GM10248 (cell line): ENCODE results near the gene CCNJ.
"Not testable (repeated sequence)": the region's sequence is repeated elsewhere in the genome, so short reads cannot be mapped to it uniquely, and the experiment has no call there.

Experiments used
- CTCF ChIA-PET: fragments of 300-600 bp; sonication (Branson Sonifier 250); formaldehyde crosslinking; extraction: SDS; loops from one replicate; lab custom pipeline; 2021; ENCODE audit warnings: antibody characterized with exemption; lab: Yijun Ruan, JAX
- POLR2A ChIA-PET: fragments of 350-650 bp; sonication (Branson Sonifier 250); formaldehyde crosslinking; extraction: SDS; loops from one replicate; lab custom pipeline; 2020; ENCODE audit warnings: antibody characterized with exemption; lab: Yijun Ruan, JAX
- DNase-seq: peaks from one replicate; pipeline ENCODE4 v3.0.0; 2012; ENCODE audit errors: extremely low spot score
- CTCF ChIP-seq: IDR thresholded peaks from 2 replicates; pipeline ENCODE4 v1.5.1; 2012; ENCODE audit warnings: mild to moderate bottlenecking, low read depth; ENCODE audit errors: extremely low read depth, missing control alignments, control extremely low read depth

The CCNJ gene

GRCh38 chr10:96043033-96043892 is at the start of gene CCNJ:
CCNJ (plus strand) TSS chr10:96043583; CDS start chr10:96044394, 811 bp downstream.
- peak; percentile 11 for TF ChIP-seq CTCF
- CTCF ChIA-PET, result interaction anchor here (2.3 kb wide), 1 partner anchor 26 kb away, joined by 8 read pairs; no protein-coding TSS in a partner anchor
- DNase-seq, result peak; percentile 97
- POLR2A ChIA-PET, result no interaction called here

- DNase-seq, POLR2A ChIA-PET: not testable (repeated sequence)
- CTCF ChIA-PET, result interaction anchor here (0.6 to 1.3 kb wide), 3 partner anchors 12 to 315 kb away, joined by 3 to 6 read pairs (median 3); no protein-coding TSS in a partner anchor
These were observed 49.0 kb upstream of the CCNJ start for GRCh38 chr10:95994376-95994775.

- ChIA-PET CTCF (interaction anchor here (2.6 kb wide), 1 partner anchor 19 kb away, joined by 12 read pairs; no protein-coding TSS in a partner anchor), POLR2A (no interaction called here)
- TF ChIP-seq CTCF, result no peak
- no peak for DNase-seq
These were observed 45.1 kb upstream of the CCNJ start for GRCh38 chr10:95998255-95998784.

DNA sequence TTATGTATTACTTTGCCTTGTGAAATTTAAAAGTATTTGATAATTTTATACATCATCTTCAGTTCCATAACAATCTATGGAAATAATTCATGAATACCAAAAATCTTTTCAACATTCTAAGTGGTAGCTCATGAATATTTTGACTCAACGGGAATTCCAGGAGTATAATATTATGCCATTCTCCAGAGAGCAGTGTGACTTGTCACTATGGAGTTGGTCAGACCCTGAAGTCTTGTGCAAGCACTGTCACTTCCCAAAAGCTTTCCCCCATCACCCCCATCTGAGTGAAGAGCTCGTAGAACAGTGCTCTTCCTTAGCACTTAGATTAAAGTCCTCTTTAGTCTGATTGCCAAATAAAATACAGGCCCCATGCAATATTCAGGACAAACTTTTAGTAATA is 29.4 kb upstream of the CCNJ start:
- DNase-seq, result no peak
- POLR2A ChIA-PET, result no interaction called here
- no peak for TF ChIP-seq CTCF
- CTCF ChIA-PET, result interaction anchor here (0.9 to 13.0 kb wide), 5 partner anchors 10 to 325 kb away, joined by 3 to 150 read pairs (median 3); partner anchors contain the start of gene TCTN3

- no peak for TF ChIP-seq CTCF
- CTCF ChIA-PET, result interaction anchor here (0.9 to 13.0 kb wide), 7 partner anchors 11 to 324 kb away, joined by 3 to 150 read pairs (median 4); partner anchors contain the start of gene TCTN3
- DNase-seq, result no peak
- POLR2A ChIA-PET, result no interaction called here
These were observed 28.8 kb upstream of the CCNJ start for GRCh38 chr10:96014473-96015102.

DNA sequence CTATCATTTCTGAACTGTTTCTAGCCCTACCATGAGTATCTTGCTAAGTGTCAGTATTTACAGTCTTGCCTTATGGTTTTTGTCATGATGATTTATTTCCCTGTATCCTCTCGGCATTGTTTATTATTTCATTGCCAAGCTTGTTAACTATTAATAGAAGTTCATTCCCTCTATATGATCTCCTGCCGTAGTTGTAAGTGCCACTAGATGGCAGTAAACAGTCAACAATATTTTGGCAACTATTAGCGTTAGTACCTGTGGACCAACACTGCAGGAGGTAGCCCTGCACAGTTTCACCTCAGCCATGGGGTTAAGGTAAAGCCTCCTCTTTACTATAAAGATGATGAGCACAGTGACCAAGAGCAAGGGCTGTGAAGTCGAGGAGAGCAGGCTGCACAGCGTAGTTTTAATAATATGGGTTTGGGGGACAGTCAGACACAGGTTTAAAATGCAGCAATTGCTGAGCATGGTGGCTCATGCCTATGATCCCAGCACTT is 26.1 kb upstream of the CCNJ start:
- POLR2A ChIA-PET, result no interaction called here
- peak; percentile 78 for TF ChIP-seq CTCF
- CTCF ChIA-PET, result interaction anchor here (0.6 to 13.0 kb wide), 65 partner anchors 8 to 358 kb away, joined by 3 to 150 read pairs (median 5); partner anchors contain the start of genes CCNJ, OPALIN, TCTN3 and ZNF518A
- peak; percentile 67 for DNase-seq
